AG09319 (cell line): ENCODE data around the gene ITIH5.

ENCODE experiments used
- DNase-seq: peaks from one replicate; pipeline ENCODE4 v3.0.0-alpha.2; 2010; ENCODE audit warnings: low read depth; ENCODE audit errors: extremely low read depth
- TF ChIP-seq, protein P1 (sequence below): IDR thresholded peaks from 2 replicates; pipeline ENCODE4 v1.5.1; 2011; ENCODE audit warnings: low read depth, mild to moderate bottlenecking, inconsistent platforms, low read length, moderate library complexity

The ITIH5 gene

GRCh38 chr10:7606951-7607404 lies 59.8 kb downstream of the ITIH5 start:
- no peak for DNase-seq
- TF ChIP-seq, protein P1, sequence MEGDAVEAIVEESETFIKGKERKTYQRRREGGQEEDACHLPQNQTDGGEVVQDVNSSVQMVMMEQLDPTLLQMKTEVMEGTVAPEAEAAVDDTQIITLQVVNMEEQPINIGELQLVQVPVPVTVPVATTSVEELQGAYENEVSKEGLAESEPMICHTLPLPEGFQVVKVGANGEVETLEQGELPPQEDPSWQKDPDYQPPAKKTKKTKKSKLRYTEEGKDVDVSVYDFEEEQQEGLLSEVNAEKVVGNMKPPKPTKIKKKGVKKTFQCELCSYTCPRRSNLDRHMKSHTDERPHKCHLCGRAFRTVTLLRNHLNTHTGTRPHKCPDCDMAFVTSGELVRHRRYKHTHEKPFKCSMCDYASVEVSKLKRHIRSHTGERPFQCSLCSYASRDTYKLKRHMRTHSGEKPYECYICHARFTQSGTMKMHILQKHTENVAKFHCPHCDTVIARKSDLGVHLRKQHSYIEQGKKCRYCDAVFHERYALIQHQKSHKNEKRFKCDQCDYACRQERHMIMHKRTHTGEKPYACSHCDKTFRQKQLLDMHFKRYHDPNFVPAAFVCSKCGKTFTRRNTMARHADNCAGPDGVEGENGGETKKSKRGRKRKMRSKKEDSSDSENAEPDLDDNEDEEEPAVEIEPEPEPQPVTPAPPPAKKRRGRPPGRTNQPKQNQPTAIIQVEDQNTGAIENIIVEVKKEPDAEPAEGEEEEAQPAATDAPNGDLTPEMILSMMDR, result no peak

GRCh38 chr10:7605565-7606295 lies 61.0 kb downstream of the ITIH5 start:
- DNase-seq, result no peak
- TF ChIP-seq, protein P1, result no peak

DNA sequence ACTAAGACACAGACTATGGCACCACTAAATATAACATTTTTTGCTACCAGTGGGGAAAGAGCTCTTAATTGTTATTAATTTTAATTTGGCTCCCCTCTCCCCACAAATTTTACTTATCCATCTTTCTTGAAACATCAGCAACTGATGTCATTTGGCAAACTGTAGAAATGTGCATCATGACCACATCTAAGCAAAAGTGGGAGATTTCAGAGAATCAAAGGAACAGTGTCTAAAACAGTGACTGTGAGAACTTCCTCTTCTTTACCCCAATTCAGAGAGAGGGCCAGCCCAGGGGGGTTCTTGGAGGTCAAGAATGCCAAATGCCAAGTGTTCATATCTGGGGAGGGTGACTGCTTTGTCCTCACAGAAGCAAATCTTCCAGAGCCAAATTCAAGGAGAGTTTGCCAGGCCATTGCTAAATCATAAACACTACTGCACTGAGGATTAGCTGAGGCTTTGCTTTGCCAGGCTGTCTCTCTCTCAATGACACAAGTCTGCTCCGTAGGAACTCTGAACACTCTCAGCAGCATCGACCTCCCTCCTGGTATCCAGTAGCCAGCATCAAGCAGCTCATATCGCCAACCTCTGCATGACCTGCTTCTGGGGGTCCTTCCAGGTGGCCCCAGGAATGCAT lies 65.6 kb downstream of the ITIH5 start:
- DNase-seq, result no peak
- TF ChIP-seq, protein P1, result no peak

DNA sequence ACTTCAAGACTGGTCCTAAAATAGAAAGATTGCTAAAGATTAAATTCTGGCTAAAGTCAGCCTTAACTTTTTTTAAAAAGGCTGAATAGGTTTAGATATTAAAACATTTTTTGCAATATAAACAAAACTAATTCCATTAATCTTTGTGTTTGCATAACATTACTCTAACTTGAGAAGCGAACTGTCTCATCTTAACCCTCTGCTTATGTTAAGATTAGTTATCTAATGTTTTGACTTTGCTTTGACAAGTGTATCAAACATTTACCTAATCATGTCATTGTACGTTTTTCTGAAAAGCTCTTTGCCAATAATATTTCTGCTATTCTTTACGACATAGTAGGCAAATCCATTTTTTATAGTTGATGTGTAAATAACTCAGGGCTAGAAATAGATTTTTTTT lies 68.0 kb downstream of the ITIH5 start:
- TF ChIP-seq, protein P1, result no peak

DNA sequence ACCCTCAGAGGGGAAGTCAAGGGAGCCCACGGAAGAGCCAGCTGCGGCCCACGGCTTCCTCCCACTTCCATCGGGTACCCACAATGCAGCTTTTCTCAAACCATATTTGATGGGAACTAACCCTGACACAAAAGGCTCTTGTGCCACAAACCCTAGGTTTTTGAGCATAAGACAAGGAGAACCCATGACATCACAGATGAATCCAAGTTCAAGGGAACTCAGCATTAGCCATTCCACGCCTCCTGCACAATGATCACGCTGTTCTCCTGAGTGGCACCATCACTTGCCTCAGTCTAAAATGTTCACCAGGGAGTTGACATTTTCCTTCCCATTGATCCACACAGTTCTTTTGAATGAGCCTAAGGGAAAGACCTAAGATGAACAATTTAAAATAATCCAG lies 70.4 kb downstream of the ITIH5 start:
- no peak for DNase-seq
- TF ChIP-seq, protein P1, result no peak

More for the DNA sequence above, 68.0 kb downstream of the ITIH5 start:
- no peak for DNase-seq

GRCh38 chr10:7593905-7594304 lies 72.9 kb downstream of the ITIH5 start:
- TF ChIP-seq, protein P1, result no peak
- no peak for DNase-seq

DNA sequence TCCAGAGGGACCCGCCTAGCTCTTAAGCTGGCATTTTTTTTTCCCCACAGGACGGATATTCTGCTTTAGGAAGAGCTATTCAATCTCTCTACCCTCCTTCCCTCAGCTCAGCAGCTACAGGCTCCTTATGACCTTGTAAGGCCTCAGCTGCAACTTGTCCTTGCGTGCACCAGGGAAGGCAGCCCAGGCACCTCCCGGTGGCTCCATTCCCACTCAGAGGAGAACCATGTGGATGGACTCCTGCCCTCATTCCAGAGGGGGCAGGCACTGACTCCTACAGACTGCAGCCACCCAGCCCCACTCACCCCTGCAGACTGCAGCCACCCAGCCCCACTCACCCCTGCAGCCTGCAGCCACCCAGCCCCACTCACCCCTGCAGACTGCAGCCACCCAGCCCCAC lies 73.7 kb downstream of the ITIH5 start:
- TF ChIP-seq, protein P1, result no peak
- DNase-seq, result no peak
